OCI-LY1 (cell line): ENCODE data around the gene SVOPL.
"Not testable (repeated sequence)": the region's sequence is repeated elsewhere in the genome, so short reads cannot be mapped to it uniquely, and the experiment has no call there.

Experiments
- H2AFZ ChIP-seq: fragments of 200-600 bp; sonication (generic), shearing (Covaris generic); 2 replicates; pipeline ENCODE4 v1.6.0; 2014; ENCODE audit warnings: antibody characterized with exemption, mild to moderate bottlenecking, low read length
- H3F3A ChIP-seq: fragments of 200-600 bp; sonication (generic), shearing (Covaris generic); 2 replicates; pipeline ENCODE4 v1.6.0; 2014; ENCODE audit warnings: mild to moderate bottlenecking, antibody characterized with exemption, low read length, moderate library complexity; ENCODE audit not compliant: insufficient read depth
- H3K27ac ChIP-seq: fragments of 200-600 bp; sonication (generic); 2 replicates; pipeline ENCODE4 v1.5.1; 2014; ENCODE audit warnings: low read length, mixed run types, mild to moderate bottlenecking, low read depth; ENCODE audit not compliant: poor library complexity, severe bottlenecking
- H3K27me3 ChIP-seq: fragments of 200-600 bp; sonication (generic); 2 replicates; pipeline ENCODE4 v1.6.0; 2014; ENCODE audit warnings: antibody characterized with exemption, mild to moderate bottlenecking, low read length, moderate library complexity; ENCODE audit not compliant: insufficient read depth
- H3K36me3 ChIP-seq: fragments of 200-600 bp; sonication (generic); 2 replicates; pipeline ENCODE4 v1.6.1; 2014; ENCODE audit warnings: mild to moderate bottlenecking, antibody characterized with exemption, low read length, moderate library complexity, mixed read lengths; ENCODE audit not compliant: insufficient read depth
- H3K4me1 ChIP-seq: fragments of 200-600 bp; sonication (generic); 2 replicates; pipeline ENCODE4 v1.5.1; 2014; ENCODE audit warnings: mild to moderate bottlenecking, low read length, moderate library complexity; ENCODE audit not compliant: insufficient read depth, severe bottlenecking
- H3K4me2 ChIP-seq: fragments of 200-600 bp; sonication (generic), shearing (Covaris generic); 2 replicates; pipeline ENCODE4 v1.6.1; 2014; ENCODE audit warnings: low read length
- H3K4me3 ChIP-seq: fragments of 200-600 bp; sonication (generic); 2 replicates; pipeline ENCODE4 v1.5.1; 2014; ENCODE audit warnings: low read length, low read depth, mild to moderate bottlenecking, mixed read lengths; ENCODE audit not compliant: poor library complexity, severe bottlenecking
- H3K79me2 ChIP-seq: fragments of 200-600 bp; shearing (Covaris generic); 2 replicates; pipeline ENCODE4 v1.6.1; 2016; ENCODE audit warnings: mixed run types, low read length, mixed read lengths; ENCODE audit not compliant: insufficient read depth
- H3K9ac ChIP-seq: fragments of 200-600 bp; sonication (generic), shearing (Covaris generic); 2 replicates; pipeline ENCODE4 v1.6.1; 2014; ENCODE audit warnings: mild to moderate bottlenecking, low read length, mixed read lengths
- H3K9me2 ChIP-seq: fragments of 200-600 bp; sonication (generic), shearing (Covaris generic); 2 replicates; pipeline ENCODE4 v1.6.1; 2014; ENCODE audit warnings: low read depth, mild to moderate bottlenecking, low read length, mixed read lengths
- H3K9me3 ChIP-seq: fragments of 200-600 bp; shearing (Covaris generic); 2 replicates; pipeline ENCODE4 v1.6.1; 2014; ENCODE audit warnings: low read length, mixed read lengths
- H4K20me1 ChIP-seq: fragments of 200-600 bp; sonication (generic), shearing (Covaris generic); 2 replicates; pipeline ENCODE4 v1.6.0; 2016; ENCODE audit warnings: mild to moderate bottlenecking, low read length; ENCODE audit not compliant: insufficient read depth
- EZH2 ChIP-seq: fragments of 200-600 bp; sonication (generic), shearing (Covaris generic); IDR thresholded peaks from 2 replicates; pipeline ENCODE4 v1.8.0; 2017; ENCODE audit warnings: borderline replicate concordance, mixed run types, mild to moderate bottlenecking, antibody characterized with exemption, low read length, moderate library complexity, mixed read lengths
- TF ChIP-seq, protein P1 (sequence below): fragments of 200-600 bp; sonication (generic), shearing (Covaris generic); IDR thresholded peaks from 2 replicates; pipeline ENCODE4 v1.5.1; 2017; ENCODE audit warnings: mild to moderate bottlenecking, antibody characterized with exemption, low read length, moderate library complexity, mixed read lengths

Gene SVOPL

DNA sequence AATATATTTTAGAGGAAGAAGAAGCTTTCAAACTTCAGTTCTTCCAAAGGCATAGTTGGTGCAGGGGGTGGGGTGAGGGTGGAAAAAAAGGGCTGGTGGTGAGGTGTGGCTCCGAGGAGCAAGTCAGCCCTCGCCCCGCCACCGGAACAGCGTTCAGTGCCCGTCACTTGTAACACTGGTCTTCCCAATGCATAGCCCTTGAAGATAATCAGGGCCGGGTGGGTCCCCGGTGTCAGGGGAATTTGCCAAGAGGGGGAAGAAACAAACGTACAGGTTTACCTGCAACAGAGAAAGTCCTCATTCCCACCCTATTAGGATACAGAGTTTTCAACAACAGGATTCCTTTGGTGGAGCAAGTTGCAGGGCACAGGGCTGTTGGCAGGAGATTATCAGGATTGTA is 1.5 kb downstream of the SVOPL start:
- H3K27me3 ChIP-seq, result no peaks in the 10 kb centered on the region; the same call in 1 of the 2 replicates
- H3K79me2 ChIP-seq, result no peaks in the 10 kb centered on the region
- no peaks in the 10 kb centered on the region for H3K9me2 ChIP-seq
- H3F3A ChIP-seq, result no peaks in the 10 kb centered on the region
- no peak overlapping the region for H3K27ac ChIP-seq
- no peak overlapping the region for H3K9ac ChIP-seq
- no peaks in the 10 kb centered on the region for H3K9me3 ChIP-seq
- no peak overlapping the region for H3K4me3 ChIP-seq
- no peak overlapping the region for H3K4me2 ChIP-seq
- TF ChIP-seq, protein P1, sequence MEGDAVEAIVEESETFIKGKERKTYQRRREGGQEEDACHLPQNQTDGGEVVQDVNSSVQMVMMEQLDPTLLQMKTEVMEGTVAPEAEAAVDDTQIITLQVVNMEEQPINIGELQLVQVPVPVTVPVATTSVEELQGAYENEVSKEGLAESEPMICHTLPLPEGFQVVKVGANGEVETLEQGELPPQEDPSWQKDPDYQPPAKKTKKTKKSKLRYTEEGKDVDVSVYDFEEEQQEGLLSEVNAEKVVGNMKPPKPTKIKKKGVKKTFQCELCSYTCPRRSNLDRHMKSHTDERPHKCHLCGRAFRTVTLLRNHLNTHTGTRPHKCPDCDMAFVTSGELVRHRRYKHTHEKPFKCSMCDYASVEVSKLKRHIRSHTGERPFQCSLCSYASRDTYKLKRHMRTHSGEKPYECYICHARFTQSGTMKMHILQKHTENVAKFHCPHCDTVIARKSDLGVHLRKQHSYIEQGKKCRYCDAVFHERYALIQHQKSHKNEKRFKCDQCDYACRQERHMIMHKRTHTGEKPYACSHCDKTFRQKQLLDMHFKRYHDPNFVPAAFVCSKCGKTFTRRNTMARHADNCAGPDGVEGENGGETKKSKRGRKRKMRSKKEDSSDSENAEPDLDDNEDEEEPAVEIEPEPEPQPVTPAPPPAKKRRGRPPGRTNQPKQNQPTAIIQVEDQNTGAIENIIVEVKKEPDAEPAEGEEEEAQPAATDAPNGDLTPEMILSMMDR, result no peak
- no peak for TF ChIP-seq EZH2
- H2AFZ ChIP-seq, result no peak overlapping the region
- no peaks in the 10 kb centered on the region for H3K36me3 ChIP-seq
- no peaks in the 10 kb centered on the region for H3K4me1 ChIP-seq
- no peaks in the 10 kb centered on the region for H4K20me1 ChIP-seq

DNA sequence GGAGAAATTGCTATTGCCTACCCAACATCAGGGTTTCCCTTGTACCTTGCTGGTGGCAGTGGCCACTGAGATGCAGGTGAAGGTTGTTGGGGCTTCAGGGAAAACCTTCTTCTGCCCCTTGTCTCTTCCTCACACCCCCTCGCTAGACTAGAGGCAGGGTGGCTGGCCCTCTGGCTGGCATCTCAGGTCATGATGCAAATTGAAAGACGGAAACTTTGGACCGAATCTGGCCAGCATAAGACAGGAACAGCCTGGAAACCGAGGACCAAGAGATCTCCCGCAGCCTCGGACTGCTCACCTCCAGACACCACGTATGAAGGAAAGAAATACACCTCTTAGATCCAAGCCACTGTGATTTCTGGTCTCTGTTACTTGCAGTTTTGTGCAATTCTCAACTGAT is 2.9 kb downstream of the SVOPL start:
- TF ChIP-seq, protein P1, result no peak
- TF ChIP-seq EZH2, result no peak
- Histone ChIP-seq H3K9me3 (no peaks in the 10 kb centered on the region), H3K27me3 (no peaks in the 10 kb centered on the region; the same call in 1 of the 2 replicates), H3K9me2 (no peaks in the 10 kb centered on the region), H3K79me2 (no peaks in the 10 kb centered on the region), H3K27ac (no peak overlapping the region), H3K4me3 (no peak overlapping the region), H3K9ac (no peak overlapping the region), H3F3A (no peaks in the 10 kb centered on the region), H3K36me3 (no peaks in the 10 kb centered on the region), H4K20me1 (no peaks in the 10 kb centered on the region), H2AFZ (no peak overlapping the region), H3K4me2 (no peak overlapping the region), H3K4me1 (no peaks in the 10 kb centered on the region)

DNA sequence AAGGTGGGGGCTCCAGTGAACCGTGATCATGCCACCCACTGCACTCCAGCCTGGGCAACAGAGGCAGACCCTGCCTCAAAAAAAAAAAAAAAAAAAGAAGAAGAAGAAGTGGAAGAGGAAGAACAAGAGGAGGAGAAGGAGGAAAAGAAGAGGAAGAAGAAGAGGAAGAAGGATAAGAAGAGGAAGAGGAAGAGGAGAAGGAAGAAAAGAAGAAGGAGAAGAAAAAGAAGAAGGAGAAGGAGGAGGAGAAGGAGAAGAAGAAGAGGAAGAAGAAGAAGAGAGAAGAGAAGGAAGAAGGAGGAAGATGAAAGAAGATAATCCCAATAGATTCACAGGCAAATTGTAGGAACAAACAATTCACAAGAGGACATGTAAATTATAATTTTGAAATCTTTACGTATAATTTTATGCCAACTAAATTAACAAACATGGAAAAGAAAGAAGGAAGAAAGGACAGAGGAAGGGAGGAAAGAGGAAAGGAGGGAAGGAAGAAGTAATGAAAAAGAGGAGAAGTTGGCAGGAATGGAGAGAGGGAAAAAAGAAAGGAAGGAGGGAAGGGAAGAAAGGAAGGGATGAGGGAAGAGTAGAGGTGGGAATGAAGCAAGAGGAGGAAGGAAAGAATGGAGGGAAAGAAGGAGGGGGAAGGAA is 3.5 kb downstream of the SVOPL start:
- Histone ChIP-seq H3K79me2 (no peaks in the 10 kb centered on the region), H4K20me1 (no peaks in the 10 kb centered on the region), H3K27ac (no peak overlapping the region), H3K4me1 (no peaks in the 10 kb centered on the region), H3K27me3 (no peaks in the 10 kb centered on the region; the same call in 1 of the 2 replicates), H3K36me3 (no peaks in the 10 kb centered on the region), H3K4me2 (no peak overlapping the region), H3K9me3 (no peaks in the 10 kb centered on the region), H3F3A (no peaks in the 10 kb centered on the region), H3K9ac (no peak overlapping the region), H3K9me2 (no peaks in the 10 kb centered on the region), H3K4me3 (no peak overlapping the region), H2AFZ (no peak overlapping the region)
- TF ChIP-seq, protein P1, result no peak
- no peak for TF ChIP-seq EZH2

DNA sequence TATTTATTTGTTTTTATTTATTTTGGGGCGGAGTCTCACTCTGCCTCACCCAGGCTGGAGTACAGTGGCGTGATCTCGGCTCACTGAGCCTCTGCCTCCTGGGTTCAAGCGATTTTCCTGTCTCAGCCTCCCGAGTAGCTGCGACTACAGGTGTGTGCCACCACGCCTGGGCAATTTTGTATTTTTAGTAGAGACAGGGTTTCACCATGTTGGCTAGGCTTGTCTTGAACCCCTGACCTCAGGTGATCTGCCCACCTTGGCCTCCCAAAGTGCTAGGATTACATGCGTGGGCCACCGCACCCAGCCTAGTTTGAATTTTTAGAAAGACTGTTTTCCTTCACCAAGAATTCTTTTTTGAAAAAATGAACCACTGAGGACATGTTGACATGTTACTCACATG is 5.4 kb downstream of the SVOPL start:
- H3K27ac ChIP-seq, H3K9me2 ChIP-seq, H3K4me1 ChIP-seq, H3K9me3 ChIP-seq, H3K4me2 ChIP-seq, H4K20me1 ChIP-seq, H3K27me3 ChIP-seq, H3K9ac ChIP-seq, H3K36me3 ChIP-seq, H2AFZ ChIP-seq, H3K4me3 ChIP-seq, H3K79me2 ChIP-seq, H3F3A ChIP-seq: not testable (repeated sequence)
